MM.1S (cell line): Measurements from ENCODE around the gene PDPN.

ENCODE experiments used
- EZH2 ChIP-seq: fragments of 300-600 bp; sonication (generic); optimal IDR thresholded peaks from 2 replicates; pipeline ENCODE3; 2017; ENCODE audit warnings: low read depth, mild to moderate bottlenecking, antibody characterized with exemption, low read length, mixed read lengths
- EZH2phosphoT487 ChIP-seq: fragments of 300-600 bp; sonication (generic); IDR thresholded peaks from 2 replicates; pipeline ENCODE4 v1.6.1; 2018; ENCODE audit warnings: antibody characterized with exemption, low read length
- TF ChIP-seq, protein P1 (sequence below): fragments of 300-600 bp; sonication (generic); IDR thresholded peaks from 2 replicates; pipeline ENCODE4 v1.5.1; 2016; ENCODE audit warnings: antibody characterized with exemption, low read length, mixed read lengths

DNA sequence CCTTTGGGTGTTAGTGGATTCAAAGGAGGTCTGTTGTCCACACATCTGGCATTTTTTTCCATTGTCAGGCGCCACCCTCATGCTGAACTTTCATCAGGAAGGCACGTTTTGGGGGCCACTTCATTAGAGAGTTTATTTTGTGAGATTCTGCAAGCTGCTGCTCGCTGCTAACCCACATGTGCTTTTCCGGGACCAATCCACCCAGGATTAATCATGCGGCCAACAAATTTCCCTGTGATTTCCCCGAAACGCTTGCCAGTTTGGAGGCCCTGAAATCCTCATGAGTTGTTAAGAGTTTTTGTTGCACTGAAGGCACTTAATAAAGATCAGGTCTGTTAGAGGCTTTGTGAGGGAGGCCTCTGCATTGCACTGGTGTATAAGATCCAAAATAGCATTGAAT lies 2.4 kb downstream of the PDPN start:
- TF ChIP-seq, protein P1, sequence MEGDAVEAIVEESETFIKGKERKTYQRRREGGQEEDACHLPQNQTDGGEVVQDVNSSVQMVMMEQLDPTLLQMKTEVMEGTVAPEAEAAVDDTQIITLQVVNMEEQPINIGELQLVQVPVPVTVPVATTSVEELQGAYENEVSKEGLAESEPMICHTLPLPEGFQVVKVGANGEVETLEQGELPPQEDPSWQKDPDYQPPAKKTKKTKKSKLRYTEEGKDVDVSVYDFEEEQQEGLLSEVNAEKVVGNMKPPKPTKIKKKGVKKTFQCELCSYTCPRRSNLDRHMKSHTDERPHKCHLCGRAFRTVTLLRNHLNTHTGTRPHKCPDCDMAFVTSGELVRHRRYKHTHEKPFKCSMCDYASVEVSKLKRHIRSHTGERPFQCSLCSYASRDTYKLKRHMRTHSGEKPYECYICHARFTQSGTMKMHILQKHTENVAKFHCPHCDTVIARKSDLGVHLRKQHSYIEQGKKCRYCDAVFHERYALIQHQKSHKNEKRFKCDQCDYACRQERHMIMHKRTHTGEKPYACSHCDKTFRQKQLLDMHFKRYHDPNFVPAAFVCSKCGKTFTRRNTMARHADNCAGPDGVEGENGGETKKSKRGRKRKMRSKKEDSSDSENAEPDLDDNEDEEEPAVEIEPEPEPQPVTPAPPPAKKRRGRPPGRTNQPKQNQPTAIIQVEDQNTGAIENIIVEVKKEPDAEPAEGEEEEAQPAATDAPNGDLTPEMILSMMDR = no peak
- no peak for TF ChIP-seq EZH2
- TF ChIP-seq EZH2phosphoT487 = no peak
